K562 (cell line): ENCODE measurements around the gene RORB. TPM values are rescaled to one million over a fixed set of nuclear protein-coding genes. Genes with fewer than 3 reads are reported as not detected.

ENCODE experiments used
- ATAC-seq: fragments of 200-7000 bp; cut with Tn5 transposase; 3 replicates; pipeline ENCODE4 v1.9.1; 2020; ENCODE audit warnings: moderate library complexity
- BruUV-seq: library from RNA; stranded (reverse); fragments of 400-500 nt; replicated peaks from 2 replicates; lab custom pipeline; 2021; lab: Mats Ljungman, UMichigan
- CTCF ChIA-PET: fragments of 300-600 bp; formaldehyde crosslinking; extraction: SDS; loops from one replicate; lab custom pipeline; 2021; ENCODE audit warnings: low intra/inter-chr PET ratio; lab: Yijun Ruan, JAX
- POLR2A ChIA-PET: fragments of 300-600, 350-650 bp; sonication (Branson Sonifier 250); formaldehyde crosslinking; extraction: SDS; loops from one replicate; lab custom pipeline; 2021; ENCODE audit warnings: antibody characterized with exemption, inconsistent platforms; lab: Yijun Ruan, JAX
- DNase-seq, 4 experiments: peaks; one replicate each; pipeline versions ENCODE4 v3.0.0 to v3.0.0-alpha.2; 2011 to 2018; ENCODE audit warnings: low spot score in 3 of 4, mixed read lengths in 3 of 4; ENCODE audit errors: extremely low read depth in 1 of 4
- FAIRE-seq: peaks from 2 replicates; lab custom pipeline; 2011; peaks lifted over from hg19 to GRCh38; lab: Jason Lieb, UNC
- H2AFZ ChIP-seq: 2 replicates; pipeline ENCODE4 v1.6.0; 2011; ENCODE audit warnings: low read depth, low read length, control low read depth, inconsistent platforms
- H3K27ac ChIP-seq: fragments of 200-600 bp; 3 replicates; pipeline ENCODE4 v1.8.0; 2011; ENCODE audit warnings: low read depth, mild to moderate bottlenecking, control low read depth, inconsistent platforms, low read length, moderate library complexity, mixed read lengths; ENCODE audit errors: extremely low read depth
- H3K27me3 ChIP-seq, 2 experiments: fragments of 300-600 bp in 1 of 2; 2 replicates in 1 of 2; 3 replicates in 1 of 2; pipeline versions ENCODE4 v1.6.0 to v1.8.0; 2011; ENCODE audit warnings: inconsistent platforms in 2 of 2, low read length in 2 of 2, mild to moderate bottlenecking in 1 of 2, mixed read lengths in 1 of 2, moderate library complexity in 1 of 2; ENCODE audit not compliant: control insufficient read depth in 2 of 2, insufficient read depth in 2 of 2
- H3K36me3 ChIP-seq: fragments of 300-600 bp; 3 replicates; pipeline ENCODE4 v1.8.0; 2011; ENCODE audit warnings: mild to moderate bottlenecking, low read length, inconsistent platforms; ENCODE audit not compliant: control insufficient read depth, insufficient read depth
- H3K4me1 ChIP-seq, 2 experiments: fragments of 200-600 bp in 1 of 2; replicated peaks in 1 of 2; 2 replicates in 1 of 2; 3 replicates in 1 of 2; pipeline versions ENCODE4 v1.5.1 to v1.8.0; 2011; ENCODE audit warnings: inconsistent platforms in 2 of 2, low read length in 2 of 2, mild to moderate bottlenecking in 1 of 2, mixed read lengths in 1 of 2, moderate library complexity in 1 of 2; ENCODE audit not compliant: control insufficient read depth in 2 of 2, insufficient read depth in 2 of 2
- H3K4me2 ChIP-seq: 2 replicates; pipeline ENCODE4 v1.6.1; 2011; ENCODE audit warnings: low read length, control low read depth, inconsistent platforms, mixed read lengths; ENCODE audit not compliant: insufficient read depth
- H3K4me3 ChIP-seq: fragments of 200-600 bp; sonication (generic), shearing (Covaris generic); 2 replicates; pipeline ENCODE4 v1.5.1; 2016; ENCODE audit warnings: control low read depth, inconsistent platforms
- H3K79me2 ChIP-seq: fragments of 200-600 bp; 3 replicates; pipeline ENCODE4 v1.8.0; 2011; ENCODE audit warnings: low read length, inconsistent platforms; ENCODE audit not compliant: control insufficient read depth, insufficient read depth
- H3K9ac ChIP-seq, 2 experiments: 2 replicates each; pipeline versions ENCODE4 v1.6.0 to v1.6.1; 2011; ENCODE audit warnings: low read depth in 2 of 2, low read length in 2 of 2, control low read depth in 1 of 2, inconsistent platforms in 1 of 2, mild to moderate bottlenecking in 1 of 2, mixed read lengths in 1 of 2; ENCODE audit not compliant: insufficient read depth in 1 of 2
- H3K9me1 ChIP-seq: one replicate; pipeline ENCODE4 v1.6.0; 2011; ENCODE audit warnings: inconsistent platforms, mild to moderate bottlenecking, low read length, moderate library complexity; ENCODE audit not compliant: control insufficient read depth, insufficient read depth
- H3K9me3 ChIP-seq: replicated peaks from 2 replicates; pipeline ENCODE4 v1.5.1; 2011; ENCODE audit warnings: low read depth, low read length, inconsistent platforms; ENCODE audit not compliant: control insufficient read depth, insufficient read depth
- H4K20me1 ChIP-seq: replicated peaks from 2 replicates; pipeline ENCODE4 v1.6.1; 2011; ENCODE audit warnings: low read length, inconsistent platforms, mixed read lengths; ENCODE audit not compliant: control insufficient read depth, insufficient read depth
- C11orf30 ChIP-seq: fragments of 450-650 bp; IDR thresholded peaks from 2 replicates; pipeline ENCODE4 v1.6.1; 2016; ENCODE audit warnings: low read depth, mild to moderate bottlenecking
- CREB1 ChIP-seq, 2 experiments: sonication (generic) in 1 of 2; formaldehyde crosslinking in 1 of 2; IDR thresholded peaks; 2 replicates each; pipeline versions ENCODE4 v1.6.1 to v1.8.0; 2012 to 2022; ENCODE audit warnings: inconsistent platforms in 1 of 2, mild to moderate bottlenecking in 1 of 2, missing genetic modification reagents in 1 of 2, moderate library complexity in 1 of 2
- FIP1L1 ChIP-seq: fragments of 200-400 bp; formaldehyde crosslinking; IDR thresholded peaks from 2 replicates; pipeline ENCODE4 v1.6.1; 2018; ENCODE audit warnings: mild to moderate bottlenecking, low read depth, low read length; ENCODE audit not compliant: poor library complexity, severe bottlenecking
- HLTF ChIP-seq: fragments of 450-650 bp; IDR thresholded peaks from 2 replicates; pipeline ENCODE4 v1.6.1; 2016
- ID3 ChIP-seq, 2 experiments: fragments of 250-450 bp in 1 of 2; fragments of 450-650 bp in 1 of 2; sonication (Bioruptor Pico) in 1 of 2; IDR thresholded peaks; 2 replicates each; pipeline versions ENCODE4 v1.6.1 to v1.8.0; 2016 to 2021; ENCODE audit warnings: mild to moderate bottlenecking in 2 of 2, moderate library complexity in 2 of 2, missing compliant biosample characterization in 1 of 2, missing genetic modification characterization in 1 of 2
- PRPF4 ChIP-seq: fragments of 200-400 bp; formaldehyde crosslinking; IDR thresholded peaks from one replicate; pipeline ENCODE4 v1.6.1; 2017; ENCODE audit warnings: low read length, low read depth, mild to moderate bottlenecking; ENCODE audit not compliant: insufficient read depth, poor library complexity, severe bottlenecking
- THAP12 ChIP-seq: fragments of 250-450 bp; sonication (Bioruptor Pico); IDR thresholded peaks from 2 replicates; pipeline ENCODE4 v1.9.0; 2021; ENCODE audit warnings: mild to moderate bottlenecking, inconsistent platforms
- ZNF263 ChIP-seq: sonication (generic); formaldehyde crosslinking; IDR thresholded peaks from 2 replicates; pipeline ENCODE4 v1.8.0; 2022; ENCODE audit warnings: mild to moderate bottlenecking, missing genetic modification reagents, borderline replicate concordance
- WGBS: fragments of 100-300 bp; shearing (Covaris generic); methylation state at CpG from one replicate; pipeline ENCODE4 v1.1.6; 2016; ENCODE audit warnings: low coverage, mixed read lengths; ENCODE audit not compliant: insufficient coverage; ENCODE audit errors: missing lambda C conversion rate; 5-methylcytosine and 5-hydroxymethylcytosine counted together
- in situ Hi-C: fragments of 300-500 bp; cut with MboI; formaldehyde crosslinking; loops from 4 replicates; pipeline ENCODE4 v1.15.0; 2018; ENCODE audit warnings: inconsistent platforms, mixed read lengths
- intact Hi-C: fragments of 100-400 bp; cut with micrococcal nuclease; formaldehyde crosslinking; loops from 2 replicates; pipeline ENCODE4 v1.14.2; 2022
- polyA plus RNA-seq, 8 experiments: library from polyadenylated mRNA; depleted of rRNA in 4 of 8; stranded (reverse) in 5 of 8; unstranded in 3 of 8; fragments of >200 nt; fragmentation: Nextera tagmentation in 2 of 8; fragmentation: Illumina TruSeq in 1 of 8; extraction: Ambion mirVana in 2 of 8; extraction: Trizol in 1 of 8; gene quantifications; 2 replicates each; pipeline versions ENCODE4 v1.2.1 to v1.2.3, GENCODE V29; 2011 to 2014; ENCODE audit warnings: inconsistent platforms in 1 of 8, missing spikeins in 1 of 8
- total RNA-seq, 7 experiments: library from RNA; depleted of rRNA in 6 of 7; stranded (reverse); fragments of >200 nt in 6 of 7; fragmentation: Illumina TruSeq in 2 of 7; extraction: Trizol in 2 of 7; gene quantifications; 2 replicates each; pipeline versions ENCODE4 v1.2.1 to v1.2.3, GENCODE V29; 2011 to 2021; ENCODE audit warnings: low replicate concordance in 1 of 7

The RORB gene
- total and polyA plus RNA-seq, 9 of the 15 experiments (the other 6 are each of a cell fraction or from before 2014, with no cell fraction given): not detected

GRCh38 chr9:74533253-74533652, 36.1 kb downstream of the RORB start (continued):
- no peak for TF ChIP-seq C11orf30

GRCh38 chr9:74534841-74535240, 37.7 kb downstream of the RORB start:
- WGBS: 0% methylated on average over 3 of the region's 3 CpGs
- in situ Hi-C loops: no loop called here
- TF ChIP-seq ZNF263 (CRISPR knock-in tag) (no peak), PRPF4 (no peak), THAP12 (CRISPR knock-in tag) (no peak), HLTF (no peak), FIP1L1 (no peak), ID3 (CRISPR knock-in tag; IDR thresholded peaks at IDR 0.05) (no peak), ID3 (tag; IDR thresholded peaks at IDR 0.05) (no peak), CREB1 (IDR thresholded peaks at IDR 0.05) (no peak), CREB1 (CRISPR knock-in tag; IDR thresholded peaks at IDR 0.05) (no peak)

More at GRCh38 chr9:74534841-74535240, 37.7 kb downstream of the RORB start:
- DNase-seq: no peak
- Histone ChIP-seq H4K20me1 (no peaks in the 10 kb centered on the region), H3K27me3 (no peaks in the 10 kb centered on the region), H3K27ac (no peak overlapping the region), H2AFZ (no peak overlapping the region), H3K79me2 (no peaks in the 10 kb centered on the region), H3K9me3 (no peaks in the 10 kb centered on the region), H3K9me1 (no peaks in the 10 kb centered on the region), H3K36me3 (no peaks in the 10 kb centered on the region), H3K4me1 (no peaks in the 10 kb centered on the region), H3K9ac (no peak overlapping the region), H3K4me2 (no peak overlapping the region), H3K4me3 (no peak overlapping the region)
- BruUV-seq: no TSS peak
- CTCF ChIA-PET: no interaction called here
- POLR2A ChIA-PET: no interaction called here
- FAIRE-seq: no peak
- intact Hi-C loops: no loop called here
- ATAC-seq: no peak
